HepG2 (cell line): ENCODE results near the gene SP9. TPM values are rescaled to one million over a fixed set of nuclear protein-coding genes. Genes with fewer than 3 reads are reported as not detected.

Experiments
- ATAC-seq: fragments of 200-7000 bp; cut with Tn5 transposase; 3 replicates; pipeline ENCODE4 v1.9.1; 2020; ENCODE audit warnings: mild to moderate bottlenecking, moderate library complexity
- BruUV-seq: library from RNA; stranded (reverse); fragments of 400-500 nt; replicated peaks from 2 replicates; lab custom pipeline; 2021; lab: Mats Ljungman, UMichigan
- CTCF ChIA-PET: fragments of 300-600 bp; formaldehyde crosslinking; extraction: SDS; loops from one replicate; lab custom pipeline; 2021; ENCODE audit warnings: low total read pairs, inconsistent platforms, low intra/inter-chr PET ratio; lab: Yijun Ruan, JAX
- POLR2A ChIA-PET: fragments of 350-600 bp; sonication (Branson Sonifier 250); formaldehyde crosslinking; loops from one replicate; lab custom pipeline; 2020; ENCODE audit warnings: antibody characterized with exemption, inconsistent platforms; lab: Yijun Ruan, JAX
- DNase-seq: peaks from one replicate; pipeline ENCODE4 v3.0.0-alpha.2; 2015; ENCODE audit warnings: low spot score
- FAIRE-seq: peaks from 3 replicates; lab custom pipeline; 2011; peaks lifted over from hg19 to GRCh38; lab: Jason Lieb, UNC
- H2AFZ ChIP-seq: one replicate; pipeline ENCODE4 v1.6.1; 2011; ENCODE audit warnings: low read length, inconsistent platforms
- H3K27ac ChIP-seq: fragments of 300-600 bp; 3 replicates; pipeline ENCODE4 v1.8.0; 2011; ENCODE audit warnings: mixed run types, mild to moderate bottlenecking, mixed read lengths, low read length, inconsistent platforms; ENCODE audit not compliant: insufficient read depth; ENCODE audit errors: extremely low read length
- H3K27me3 ChIP-seq, 2 experiments: fragments of 200-600 bp in 1 of 2; 2 replicates in 1 of 2; 3 replicates in 1 of 2; pipeline versions ENCODE4 v1.6.0 to v1.8.0; 2011; ENCODE audit warnings: low read length in 2 of 2, mild to moderate bottlenecking in 2 of 2, moderate library complexity in 2 of 2, inconsistent platforms in 1 of 2; ENCODE audit not compliant: insufficient read depth in 2 of 2, control insufficient read depth in 1 of 2
- H3K36me3 ChIP-seq, 2 experiments: fragments of 200-600 bp in 1 of 2; replicated peaks in 1 of 2; 2 replicates in 1 of 2; 3 replicates in 1 of 2; pipeline versions ENCODE4 v1.5.1 to v1.8.0; 2011; ENCODE audit warnings: low read length in 2 of 2, inconsistent platforms in 1 of 2; ENCODE audit not compliant: insufficient read depth in 2 of 2, control insufficient read depth in 1 of 2
- H3K4me1 ChIP-seq: 2 replicates; pipeline ENCODE4 v1.5.1; 2012; ENCODE audit warnings: low read length, inconsistent platforms; ENCODE audit not compliant: insufficient read depth
- H3K4me2 ChIP-seq: 2 replicates; pipeline ENCODE4 v1.6.0; 2011; ENCODE audit warnings: low read depth, low read length, inconsistent platforms
- H3K4me3 ChIP-seq, 3 experiments: fragments of 200-600 bp in 1 of 3; sonication (generic), shearing (Covaris generic) in 1 of 3; replicated peaks in 1 of 3; 2 replicates each; pipeline ENCODE4 v1.5.1; 2011 to 2016; ENCODE audit warnings: low read length in 3 of 3, inconsistent platforms in 2 of 3, low read depth in 2 of 3, mild to moderate bottlenecking in 2 of 3, control low read depth in 1 of 3, mixed read lengths in 1 of 3; ENCODE audit not compliant: insufficient read depth in 1 of 3
- H3K79me2 ChIP-seq: one replicate; pipeline ENCODE4 v1.6.1; 2011; ENCODE audit warnings: low read length, inconsistent platforms; ENCODE audit not compliant: insufficient read depth
- H3K9ac ChIP-seq: 2 replicates; pipeline ENCODE4 v1.6.0; 2011; ENCODE audit warnings: mild to moderate bottlenecking, low read depth, low read length, inconsistent platforms; ENCODE audit not compliant: insufficient read depth
- H3K9me3 ChIP-seq: 2 replicates; pipeline ENCODE4 v1.5.1; 2012; ENCODE audit warnings: mild to moderate bottlenecking, low read length
- H4K20me1 ChIP-seq: 2 replicates; pipeline ENCODE4 v1.6.0; 2011; ENCODE audit warnings: inconsistent platforms, mild to moderate bottlenecking, low read length, moderate library complexity; ENCODE audit not compliant: insufficient read depth
- CAMTA2 ChIP-seq: sonication (generic); formaldehyde crosslinking; IDR thresholded peaks from 2 replicates; pipeline ENCODE4 v1.4.0; 2020; ENCODE audit warnings: mild to moderate bottlenecking, missing genetic modification reagents, borderline replicate concordance
- CEBPG ChIP-seq: IDR thresholded peaks from 2 replicates; pipeline ENCODE4 v1.6.1; 2016
- ETV5 ChIP-seq: IDR thresholded peaks from 2 replicates; pipeline ENCODE4 v1.6.1; 2018; ENCODE audit warnings: missing biosample characterization, missing genetic modification reagents, inconsistent platforms, borderline replicate concordance
- HOXA3 ChIP-seq: sonication (generic); formaldehyde crosslinking; IDR thresholded peaks from 2 replicates; pipeline ENCODE4 v1.5.0; 2020; ENCODE audit warnings: missing genetic modification reagents
- POGZ ChIP-seq: sonication (generic); formaldehyde crosslinking; IDR thresholded peaks from 2 replicates; pipeline ENCODE4 v1.4.0; 2020; ENCODE audit warnings: mild to moderate bottlenecking, missing genetic modification reagents
- REXO4 ChIP-seq: sonication (generic); formaldehyde crosslinking; IDR thresholded peaks from 2 replicates; pipeline ENCODE4 v1.8.0; 2022; ENCODE audit warnings: missing genetic modification reagents, mild to moderate bottlenecking, borderline replicate concordance
- ZNF143 ChIP-seq: sonication (generic); formaldehyde crosslinking; IDR thresholded peaks from 2 replicates; pipeline ENCODE4 v1.4.0; 2020; ENCODE audit warnings: missing genetic modification reagents
- ZNF780A ChIP-seq: sonication (generic); formaldehyde crosslinking; IDR thresholded peaks from 2 replicates; pipeline ENCODE4 v1.8.0; 2022; ENCODE audit warnings: mild to moderate bottlenecking, missing genetic modification reagents, moderate library complexity
- WGBS: methylation state at CpG from one replicate; pipeline ENCODE4 v1.1.6; 2017; ENCODE audit warnings: low lambda C conversion rate; 5-methylcytosine and 5-hydroxymethylcytosine counted together
- in situ Hi-C: cut with HindIII; loops from 2 replicates; pipeline ENCODE4 v1.10.0; 2017; ENCODE audit warnings: low pct_unique_long_range_greater_than_20kb; ENCODE audit not compliant: extremely low pct_ligation_motif_present
- intact Hi-C: fragments of 100-400 bp; cut with micrococcal nuclease; formaldehyde crosslinking; loops from one replicate; pipeline ENCODE4 v1.10.0; 2022; ENCODE audit not compliant: unreplicated experiment
- polyA plus RNA-seq, 8 experiments: library from polyadenylated mRNA; depleted of rRNA in 3 of 8; stranded (reverse) in 7 of 8; unstranded in 1 of 8; fragments of >200 nt; fragmentation: Illumina TruSeq in 4 of 8; extraction: Trizol in 4 of 8; gene quantifications; 2 replicates each; pipeline versions ENCODE4 v1.2.1 to v1.2.3, GENCODE V29; 2011 to 2016; ENCODE audit warnings: low read depth in 4 of 8, missing spikeins in 1 of 8, mixed read lengths in 1 of 8; ENCODE audit not compliant: insufficient read depth in 1 of 8
- total RNA-seq, 5 experiments: library from RNA; depleted of rRNA; stranded (reverse); fragments of >200 nt; fragmentation: Illumina TruSeq; extraction: Trizol; gene quantifications; 2 replicates each; pipeline ENCODE4 v1.2.3, GENCODE V29; 2016; ENCODE audit warnings: low read depth in 1 of 5
- TF ChIP-seq, protein P1 (sequence below): sonication (generic); formaldehyde crosslinking; IDR thresholded peaks from 2 replicates; pipeline ENCODE4 v1.5.0; 2020; ENCODE audit warnings: missing genetic modification reagents
- TF ChIP-seq, protein P2 (sequence below): fragments of 450-650 bp; IDR thresholded peaks from 2 replicates; pipeline ENCODE4 v1.6.1; 2017; ENCODE audit warnings: mild to moderate bottlenecking
- TF ChIP-seq, protein P3 (sequence below): sonication (generic); formaldehyde crosslinking; IDR thresholded peaks from 2 replicates; pipeline ENCODE4 v1.5.1; 2020; ENCODE audit warnings: mild to moderate bottlenecking, missing genetic modification reagents
- TF ChIP-seq, protein P4 (sequence below): sonication (generic); formaldehyde crosslinking; IDR thresholded peaks from 2 replicates; pipeline ENCODE4 v1.4.0; 2020; ENCODE audit warnings: mild to moderate bottlenecking, missing genetic modification reagents

SP9 gene
- total and polyA plus RNA-seq, 2 of the 13 experiments (the other 11 are each of a cell fraction or from before 2014, with no cell fraction given): not detected

DNA sequence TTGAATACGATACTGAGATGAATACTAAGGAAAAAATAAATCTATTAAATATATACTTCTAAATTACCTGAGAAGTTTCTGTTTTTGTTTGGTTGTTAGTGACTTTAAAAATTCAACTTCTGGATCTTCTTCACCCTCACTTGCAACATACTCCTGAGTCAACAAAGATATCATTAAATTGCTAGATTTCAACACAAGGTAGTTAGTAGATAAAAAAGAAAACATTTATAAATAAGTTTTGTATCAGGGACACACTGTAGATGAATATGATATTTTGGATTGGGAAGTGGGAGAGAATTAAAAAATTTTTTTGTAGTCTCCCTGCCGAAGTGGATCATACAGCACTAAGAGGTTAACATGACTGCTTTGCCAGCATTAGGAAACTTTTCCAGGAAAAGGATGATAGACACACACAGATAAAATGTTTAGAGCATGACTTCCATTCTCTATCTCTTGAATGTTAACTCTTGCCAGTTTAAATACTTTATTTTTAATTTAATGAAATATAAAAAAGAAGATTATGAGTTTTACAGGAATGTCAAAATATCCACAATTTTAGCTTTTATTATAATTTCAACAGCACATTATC, 15.9 kb downstream of the SP9 start:
- ChIA-PET CTCF (interaction anchor here (0.9 kb wide), 1 partner anchor 193 kb away, joined by 3 read pairs; no protein-coding TSS in a partner anchor), POLR2A (interaction anchor here (1.1 to 1.2 kb wide), 2 partner anchors 45 to 102 kb away, joined by 3 read pairs; no protein-coding TSS in a partner anchor)
- H3K4me2 ChIP-seq: no peak overlapping the region
- in situ Hi-C loops: no loop called here
- WGBS: 96% methylated on average over 2 of the region's 2 CpGs
- H3K9ac ChIP-seq: no peak overlapping the region
- no TSS peak for BruUV-seq
- intact Hi-C loops: no loop called here
- H3K4me1 ChIP-seq: no peaks in the 10 kb centered on the region
- no peaks in the 10 kb centered on the region for H3K9me3 ChIP-seq
- H3K27ac ChIP-seq: no peak overlapping the region
- H3K4me3 ChIP-seq: no peak overlapping the region
- no peaks in the 10 kb centered on the region; the same call in 1 of the 2 replicates for H4K20me1 ChIP-seq
- no peak overlapping the region for H2AFZ ChIP-seq
- ATAC-seq: no peak
- H3K27me3 ChIP-seq: no peaks in the 10 kb centered on the region
- no peak for FAIRE-seq
- H3K79me2 ChIP-seq: no peaks in the 10 kb centered on the region
- no peak for DNase-seq
- peaks cover 3 to 11% of the 10 kb centered on the region in 2 experiments; a peak in 4 of 5 replicates for H3K36me3 ChIP-seq
- no peak for TF ChIP-seq CAMTA2 (CRISPR knock-in tag)
- TF ChIP-seq ZNF780A (CRISPR knock-in tag): no peak
- TF ChIP-seq HOXA3 (CRISPR knock-in tag): no peak
- TF ChIP-seq, protein P1, sequence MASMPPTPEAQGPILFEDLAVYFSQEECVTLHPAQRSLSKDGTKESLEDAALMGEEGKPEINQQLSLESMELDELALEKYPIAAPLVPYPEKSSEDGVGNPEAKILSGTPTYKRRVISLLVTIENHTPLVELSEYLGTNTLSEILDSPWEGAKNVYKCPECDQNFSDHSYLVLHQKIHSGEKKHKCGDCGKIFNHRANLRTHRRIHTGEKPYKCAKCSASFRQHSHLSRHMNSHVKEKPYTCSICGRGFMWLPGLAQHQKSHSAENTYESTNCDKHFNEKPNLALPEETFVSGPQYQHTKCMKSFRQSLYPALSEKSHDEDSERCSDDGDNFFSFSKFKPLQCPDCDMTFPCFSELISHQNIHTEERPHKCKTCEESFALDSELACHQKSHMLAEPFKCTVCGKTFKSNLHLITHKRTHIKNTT (CRISPR knock-in tag): no peak
- TF ChIP-seq, protein P2, sequence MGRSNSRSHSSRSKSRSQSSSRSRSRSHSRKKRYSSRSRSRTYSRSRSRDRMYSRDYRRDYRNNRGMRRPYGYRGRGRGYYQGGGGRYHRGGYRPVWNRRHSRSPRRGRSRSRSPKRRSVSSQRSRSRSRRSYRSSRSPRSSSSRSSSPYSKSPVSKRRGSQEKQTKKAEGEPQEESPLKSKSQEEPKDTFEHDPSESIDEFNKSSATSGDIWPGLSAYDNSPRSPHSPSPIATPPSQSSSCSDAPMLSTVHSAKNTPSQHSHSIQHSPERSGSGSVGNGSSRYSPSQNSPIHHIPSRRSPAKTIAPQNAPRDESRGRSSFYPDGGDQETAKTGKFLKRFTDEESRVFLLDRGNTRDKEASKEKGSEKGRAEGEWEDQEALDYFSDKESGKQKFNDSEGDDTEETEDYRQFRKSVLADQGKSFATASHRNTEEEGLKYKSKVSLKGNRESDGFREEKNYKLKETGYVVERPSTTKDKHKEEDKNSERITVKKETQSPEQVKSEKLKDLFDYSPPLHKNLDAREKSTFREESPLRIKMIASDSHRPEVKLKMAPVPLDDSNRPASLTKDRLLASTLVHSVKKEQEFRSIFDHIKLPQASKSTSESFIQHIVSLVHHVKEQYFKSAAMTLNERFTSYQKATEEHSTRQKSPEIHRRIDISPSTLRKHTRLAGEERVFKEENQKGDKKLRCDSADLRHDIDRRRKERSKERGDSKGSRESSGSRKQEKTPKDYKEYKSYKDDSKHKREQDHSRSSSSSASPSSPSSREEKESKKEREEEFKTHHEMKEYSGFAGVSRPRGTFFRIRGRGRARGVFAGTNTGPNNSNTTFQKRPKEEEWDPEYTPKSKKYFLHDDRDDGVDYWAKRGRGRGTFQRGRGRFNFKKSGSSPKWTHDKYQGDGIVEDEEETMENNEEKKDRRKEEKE: no peak
- TF ChIP-seq, protein P3, sequence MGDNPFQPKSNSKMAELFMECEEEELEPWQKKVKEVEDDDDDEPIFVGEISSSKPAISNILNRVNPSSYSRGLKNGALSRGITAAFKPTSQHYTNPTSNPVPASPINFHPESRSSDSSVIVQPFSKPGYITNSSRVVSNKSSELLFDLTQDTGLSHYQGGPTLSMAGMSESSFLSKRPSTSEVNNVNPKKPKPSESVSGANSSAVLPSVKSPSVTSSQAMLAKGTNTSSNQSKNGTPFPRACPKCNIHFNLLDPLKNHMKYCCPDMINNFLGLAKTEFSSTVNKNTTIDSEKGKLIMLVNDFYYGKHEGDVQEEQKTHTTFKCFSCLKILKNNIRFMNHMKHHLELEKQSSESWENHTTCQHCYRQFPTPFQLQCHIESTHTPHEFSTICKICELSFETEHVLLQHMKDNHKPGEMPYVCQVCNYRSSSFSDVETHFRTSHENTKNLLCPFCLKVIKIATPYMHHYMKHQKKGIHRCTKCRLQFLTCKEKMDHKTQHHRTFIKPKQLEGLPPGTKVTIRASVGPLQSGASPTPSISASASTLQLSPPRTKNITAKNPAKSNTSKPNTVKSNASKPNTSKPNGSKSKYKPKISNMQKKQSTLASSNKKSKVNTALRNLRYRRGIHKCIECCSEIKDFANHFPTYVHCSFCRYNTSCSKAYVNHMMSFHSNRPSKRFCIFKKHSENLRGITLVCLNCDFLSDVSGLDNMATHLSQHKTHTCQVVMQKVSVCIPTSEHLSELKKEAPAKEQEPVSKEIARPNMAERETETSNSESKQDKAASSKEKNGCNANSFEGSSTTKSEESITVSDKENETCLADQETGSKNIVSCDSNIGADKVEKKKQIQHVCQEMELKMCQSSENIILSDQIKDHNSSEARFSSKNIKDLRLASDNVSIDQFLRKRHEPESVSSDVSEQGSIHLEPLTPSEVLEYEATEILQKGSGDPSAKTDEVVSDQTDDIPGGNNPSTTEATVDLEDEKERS (CRISPR knock-in tag): no peak
- TF ChIP-seq POGZ (CRISPR knock-in tag): no peak
- TF ChIP-seq ZNF143 (CRISPR knock-in tag): no peak
- TF ChIP-seq REXO4 (CRISPR knock-in tag): no peak
- TF ChIP-seq ETV5: no peak
- TF ChIP-seq, protein P4, sequence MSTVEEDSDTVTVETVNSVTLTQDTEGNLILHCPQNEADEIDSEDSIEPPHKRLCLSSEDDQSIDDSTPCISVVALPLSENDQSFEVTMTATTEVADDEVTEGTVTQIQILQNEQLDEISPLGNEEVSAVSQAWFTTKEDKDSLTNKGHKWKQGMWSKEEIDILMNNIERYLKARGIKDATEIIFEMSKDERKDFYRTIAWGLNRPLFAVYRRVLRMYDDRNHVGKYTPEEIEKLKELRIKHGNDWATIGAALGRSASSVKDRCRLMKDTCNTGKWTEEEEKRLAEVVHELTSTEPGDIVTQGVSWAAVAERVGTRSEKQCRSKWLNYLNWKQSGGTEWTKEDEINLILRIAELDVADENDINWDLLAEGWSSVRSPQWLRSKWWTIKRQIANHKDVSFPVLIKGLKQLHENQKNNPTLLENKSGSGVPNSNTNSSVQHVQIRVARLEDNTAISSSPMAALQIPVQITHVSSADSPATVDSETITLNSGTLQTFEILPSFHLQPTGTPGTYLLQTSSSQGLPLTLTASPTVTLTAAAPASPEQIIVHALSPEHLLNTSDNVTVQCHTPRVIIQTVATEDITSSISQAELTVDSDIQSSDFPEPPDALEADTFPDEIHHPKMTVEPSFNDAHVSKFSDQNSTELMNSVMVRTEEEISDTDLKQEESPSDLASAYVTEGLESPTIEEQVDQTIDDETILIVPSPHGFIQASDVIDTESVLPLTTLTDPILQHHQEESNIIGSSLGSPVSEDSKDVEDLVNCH (CRISPR knock-in tag): no peak
- TF ChIP-seq CEBPG (CRISPR knock-in tag): no peak
